PFSK-1 (cell line): ENCODE measurements around the gene MYO16.

ENCODE experiments used
- FOXP2 ChIP-seq: optimal IDR thresholded peaks from 2 replicates; pipeline ENCODE3; 2011; ENCODE audit warnings: borderline replicate concordance, control low read depth, inconsistent platforms; ENCODE audit not compliant: insufficient read depth; ENCODE audit errors: extremely low read length, extremely low read depth
- POLR2AphosphoS5 ChIP-seq: IDR thresholded peaks from 2 replicates; pipeline ENCODE4 v1.6.1; 2012; ENCODE audit warnings: low read depth, mild to moderate bottlenecking, control low read depth, low read length, moderate library complexity
- SIN3A ChIP-seq: IDR thresholded peaks from 2 replicates; pipeline ENCODE4 v1.6.1; 2012; ENCODE audit warnings: mild to moderate bottlenecking, low read length, moderate library complexity, borderline replicate concordance; ENCODE audit not compliant: insufficient read depth
- TAF1 ChIP-seq: IDR thresholded peaks from 2 replicates; pipeline ENCODE4 v1.6.1; 2012; ENCODE audit warnings: low read length, control low read depth, borderline replicate concordance; ENCODE audit not compliant: insufficient read depth
- TF ChIP-seq, protein P1 (sequence below), 2 experiments: IDR thresholded peaks; 2 replicates each; pipeline versions ENCODE4 v1.6.1 to v1.8.0; 2011 to 2012; ENCODE audit warnings: low read depth in 2 of 2, low read length in 2 of 2, control low read depth in 1 of 2, inconsistent platforms in 1 of 2, mild to moderate bottlenecking in 1 of 2, moderate library complexity in 1 of 2; ENCODE audit not compliant: insufficient read depth in 1 of 2

The MYO16 gene

DNA sequence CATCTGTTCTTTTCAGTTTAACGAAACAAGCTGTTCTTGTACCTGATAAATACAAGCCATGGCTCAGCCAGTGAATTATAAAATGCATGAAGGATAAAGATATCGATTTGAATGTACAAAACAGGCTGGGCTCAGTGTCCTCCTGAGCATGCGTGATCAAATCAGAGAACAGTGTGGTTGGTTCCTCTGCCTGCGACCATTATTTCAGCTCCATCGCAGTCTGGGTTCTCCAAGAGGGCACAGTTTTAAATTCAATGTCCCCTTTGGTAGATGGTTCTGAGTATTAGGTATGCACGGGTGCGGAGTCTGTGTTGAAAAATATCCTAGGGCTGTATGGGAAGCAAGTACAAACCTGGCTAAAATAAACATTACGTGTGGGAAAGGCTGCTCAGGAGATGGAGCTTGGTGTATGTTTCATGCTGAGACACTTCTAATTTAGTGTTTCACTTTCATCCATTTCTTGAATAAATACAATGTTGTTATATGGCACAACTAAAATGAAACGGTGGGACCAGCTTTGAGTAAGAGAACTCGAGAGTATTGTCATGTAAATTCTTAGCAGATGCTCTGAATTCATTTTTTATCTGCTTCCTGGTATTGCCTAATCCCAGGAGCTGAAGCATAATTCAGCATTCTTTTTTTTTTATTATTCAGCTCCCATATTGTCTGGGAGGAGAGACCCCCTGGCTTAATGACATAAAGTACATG, 458.7 kb downstream of the MYO16 start:
- TF ChIP-seq FOXP2, result no peak
- no peak for TF ChIP-seq POLR2AphosphoS5
- no peak for TF ChIP-seq SIN3A
- TF ChIP-seq TAF1, result no peak

DNA sequence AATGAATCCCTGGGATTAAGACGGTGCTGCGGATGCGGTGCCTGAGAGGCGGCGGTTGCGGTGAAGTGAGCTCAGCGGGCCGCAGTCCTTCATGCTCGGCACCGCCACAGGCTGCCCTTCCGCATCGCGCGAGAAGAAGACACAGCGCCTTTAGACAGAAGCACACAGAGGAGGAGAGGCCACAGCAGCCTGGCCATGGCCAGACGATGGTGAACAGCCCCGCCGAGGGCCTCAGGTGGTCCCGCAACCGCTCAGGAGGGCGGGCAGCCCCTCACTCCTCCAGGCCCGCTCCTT, 459.2 kb downstream of the MYO16 start:
- no peak for TF ChIP-seq FOXP2
- no peak for TF ChIP-seq TAF1
- TF ChIP-seq POLR2AphosphoS5, result no peak
- TF ChIP-seq SIN3A, result no peak
- TF ChIP-seq, protein P1, sequence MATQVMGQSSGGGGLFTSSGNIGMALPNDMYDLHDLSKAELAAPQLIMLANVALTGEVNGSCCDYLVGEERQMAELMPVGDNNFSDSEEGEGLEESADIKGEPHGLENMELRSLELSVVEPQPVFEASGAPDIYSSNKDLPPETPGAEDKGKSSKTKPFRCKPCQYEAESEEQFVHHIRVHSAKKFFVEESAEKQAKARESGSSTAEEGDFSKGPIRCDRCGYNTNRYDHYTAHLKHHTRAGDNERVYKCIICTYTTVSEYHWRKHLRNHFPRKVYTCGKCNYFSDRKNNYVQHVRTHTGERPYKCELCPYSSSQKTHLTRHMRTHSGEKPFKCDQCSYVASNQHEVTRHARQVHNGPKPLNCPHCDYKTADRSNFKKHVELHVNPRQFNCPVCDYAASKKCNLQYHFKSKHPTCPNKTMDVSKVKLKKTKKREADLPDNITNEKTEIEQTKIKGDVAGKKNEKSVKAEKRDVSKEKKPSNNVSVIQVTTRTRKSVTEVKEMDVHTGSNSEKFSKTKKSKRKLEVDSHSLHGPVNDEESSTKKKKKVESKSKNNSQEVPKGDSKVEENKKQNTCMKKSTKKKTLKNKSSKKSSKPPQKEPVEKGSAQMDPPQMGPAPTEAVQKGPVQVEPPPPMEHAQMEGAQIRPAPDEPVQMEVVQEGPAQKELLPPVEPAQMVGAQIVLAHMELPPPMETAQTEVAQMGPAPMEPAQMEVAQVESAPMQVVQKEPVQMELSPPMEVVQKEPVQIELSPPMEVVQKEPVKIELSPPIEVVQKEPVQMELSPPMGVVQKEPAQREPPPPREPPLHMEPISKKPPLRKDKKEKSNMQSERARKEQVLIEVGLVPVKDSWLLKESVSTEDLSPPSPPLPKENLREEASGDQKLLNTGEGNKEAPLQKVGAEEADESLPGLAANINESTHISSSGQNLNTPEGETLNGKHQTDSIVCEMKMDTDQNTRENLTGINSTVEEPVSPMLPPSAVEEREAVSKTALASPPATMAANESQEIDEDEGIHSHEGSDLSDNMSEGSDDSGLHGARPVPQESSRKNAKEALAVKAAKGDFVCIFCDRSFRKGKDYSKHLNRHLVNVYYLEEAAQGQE (IDR thresholded peaks at IDR 0.05; ENCODE audit: insufficient read depth in 1 of 2, low read depth in 2 of 2, low read length in 2 of 2), result no peak

DNA sequence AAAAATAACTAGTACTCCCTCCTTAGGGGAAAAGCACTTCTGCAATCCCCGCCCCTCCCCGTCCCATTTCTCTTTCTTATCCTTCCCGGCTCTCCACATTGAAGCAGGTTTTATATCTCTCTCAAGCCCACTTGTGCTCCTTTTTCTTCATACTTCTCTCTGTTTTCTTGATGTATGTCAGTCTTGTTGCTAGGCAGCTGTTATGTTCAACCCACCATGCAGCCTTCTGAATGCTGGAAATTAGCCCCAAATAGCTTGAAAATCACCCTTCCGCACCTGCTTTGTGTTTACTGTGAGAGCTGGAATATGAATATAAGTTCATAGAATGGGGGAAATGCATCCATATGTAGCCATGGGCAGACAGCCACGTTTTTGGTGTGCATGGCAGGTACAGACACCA, 461.4 kb downstream of the MYO16 start:
- no peak for TF ChIP-seq POLR2AphosphoS5
- no peak for TF ChIP-seq TAF1

DNA sequence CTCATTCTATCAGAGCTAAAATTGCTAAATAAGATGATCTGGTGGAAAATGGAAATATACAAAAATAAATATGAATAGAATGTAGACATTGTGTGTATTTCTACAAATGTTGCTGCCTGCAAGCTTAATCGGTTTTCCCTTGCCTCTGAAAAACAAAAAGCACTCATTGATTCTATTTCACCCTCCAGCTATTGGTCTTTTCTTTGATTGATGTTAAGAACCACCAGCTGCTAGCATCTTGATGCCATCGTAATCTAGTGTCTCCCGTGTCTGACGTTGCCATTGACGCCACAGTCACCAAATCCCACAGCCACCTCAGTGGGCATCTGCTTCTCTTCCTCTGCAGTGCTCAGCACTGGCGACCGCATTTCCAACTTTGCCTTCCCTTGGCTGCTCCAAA, 461.8 kb downstream of the MYO16 start:
- TF ChIP-seq POLR2AphosphoS5 (no peak), FOXP2 (no peak), SIN3A (no peak), TAF1 (no peak)
- TF ChIP-seq, protein P1 (IDR thresholded peaks at IDR 0.05; ENCODE audit: insufficient read depth in 1 of 2, low read depth in 2 of 2, low read length in 2 of 2), result no peak

DNA sequence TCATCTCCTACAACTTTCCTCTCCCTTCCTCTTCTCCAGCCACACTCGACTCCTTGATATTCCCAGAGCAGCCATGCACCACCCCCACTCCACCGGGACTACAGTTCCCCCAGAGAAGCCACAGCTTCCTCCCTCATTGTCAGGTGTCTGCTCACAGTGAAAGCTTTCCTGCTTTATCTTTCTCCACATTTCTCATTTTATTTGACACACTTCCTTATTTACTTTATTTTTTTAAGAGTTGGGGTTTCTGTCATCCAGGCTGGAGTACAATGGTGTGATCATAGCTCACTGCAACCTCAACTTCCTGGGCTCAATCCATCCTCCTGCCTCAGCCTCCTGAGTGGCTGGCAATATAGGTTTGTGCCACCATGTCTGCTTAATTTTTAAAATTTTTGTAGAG, 464.6 kb downstream of the MYO16 start:
- TF ChIP-seq FOXP2 (no peak), TAF1 (no peak), POLR2AphosphoS5 (no peak), SIN3A (no peak)
- TF ChIP-seq, protein P1 (IDR thresholded peaks at IDR 0.05; ENCODE audit: insufficient read depth in 1 of 2, low read depth in 2 of 2, low read length in 2 of 2), result no peak

DNA sequence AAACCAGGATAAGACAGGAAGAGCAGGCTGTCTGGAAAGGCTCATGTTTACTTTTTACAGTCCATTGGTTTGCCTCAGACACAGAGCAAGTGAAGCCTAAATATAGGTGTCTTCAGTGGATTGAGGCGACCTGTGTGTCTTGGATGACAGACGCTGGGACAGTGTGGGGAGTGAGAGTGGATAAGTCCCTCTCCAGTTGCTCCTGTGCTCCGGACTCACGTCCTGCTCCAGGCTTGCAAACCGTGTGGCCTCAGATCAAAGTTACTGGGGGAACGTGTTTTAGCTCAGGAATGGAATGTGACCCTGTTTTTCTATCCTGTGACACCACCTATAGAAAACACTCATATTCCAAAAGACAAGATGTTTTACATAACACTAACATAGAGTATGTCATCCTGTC, 465.7 kb downstream of the MYO16 start:
- TF ChIP-seq, protein P1 (IDR thresholded peaks at IDR 0.05; ENCODE audit: insufficient read depth in 1 of 2, low read depth in 2 of 2, low read length in 2 of 2), result no peak
- TF ChIP-seq TAF1 (no peak), FOXP2 (no peak), POLR2AphosphoS5 (no peak), SIN3A (no peak)
